Right lung (tissue), 5 donors: ENCODE data around the gene NOS3. TPM values are rescaled to one million over a fixed set of nuclear protein-coding genes. Genes with fewer than 3 reads are reported as not detected.
A peak's percentile ranks its signal among the peaks of the same experiment; 100 is the strongest.

Experiments
- DNase-seq, 2 donors: peaks; one replicate each; pipeline ENCODE4 v3.0.0-alpha.2; 2013
- polyA plus RNA-seq, 5 donors: library from polyadenylated mRNA; unstranded; fragments of 120-200 nt; gene quantifications; one replicate each; pipeline versions ENCODE4 v1.2.1 to v1.2.3, GENCODE V29; 2013; ENCODE audit warnings: inconsistent platforms in 1 of 5, low replicate concordance in 1 of 5; ENCODE audit not compliant: insufficient read length in 5 of 5, insufficient read depth in 1 of 5

NOS3 gene
- polyA plus RNA-seq, 5 donors, result 5.4 to 11.8 (median 7.5) TPM

DNA sequence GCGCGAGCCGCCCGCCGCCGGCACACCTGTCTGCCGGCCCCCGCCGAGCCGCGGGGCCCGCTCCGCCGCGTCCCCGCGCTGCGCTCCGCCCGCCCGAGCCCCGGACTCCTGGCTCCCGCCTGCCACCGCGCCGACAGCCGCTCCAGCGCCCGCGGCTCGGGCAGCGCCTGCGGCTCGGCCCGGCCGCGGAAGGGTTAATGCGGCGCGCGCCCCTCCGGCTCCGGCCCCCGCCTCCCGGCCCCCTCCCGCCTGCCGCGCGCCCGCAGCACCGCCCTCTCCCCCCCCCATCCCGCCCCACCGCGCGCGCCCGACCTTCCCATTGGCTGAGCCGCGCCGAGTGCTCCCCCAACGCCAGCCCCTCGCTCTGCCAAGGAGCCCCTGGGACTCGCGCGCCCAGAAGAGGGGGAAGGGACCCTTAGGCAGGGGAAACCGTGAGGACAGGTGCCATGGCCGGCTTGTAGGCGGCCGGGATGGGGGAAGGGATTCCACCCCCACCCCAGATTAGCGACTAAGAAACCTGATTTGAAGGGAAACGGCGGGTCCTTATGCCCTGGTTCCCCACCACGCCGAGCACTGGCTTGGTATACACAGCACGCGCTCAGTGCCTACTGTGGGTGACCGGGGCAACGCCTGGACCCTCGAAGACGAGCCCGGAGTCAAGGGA lies 12.6 kb upstream of the NOS3 start, which contains the start of gene KCNH2:
Gene KCNH2 (minus strand): TSS at position 196 of the 664 bp plus-strand sequence. CDS start 408 bp downstream, outside the sequence.
- DNase-seq, result no peak

DNA sequence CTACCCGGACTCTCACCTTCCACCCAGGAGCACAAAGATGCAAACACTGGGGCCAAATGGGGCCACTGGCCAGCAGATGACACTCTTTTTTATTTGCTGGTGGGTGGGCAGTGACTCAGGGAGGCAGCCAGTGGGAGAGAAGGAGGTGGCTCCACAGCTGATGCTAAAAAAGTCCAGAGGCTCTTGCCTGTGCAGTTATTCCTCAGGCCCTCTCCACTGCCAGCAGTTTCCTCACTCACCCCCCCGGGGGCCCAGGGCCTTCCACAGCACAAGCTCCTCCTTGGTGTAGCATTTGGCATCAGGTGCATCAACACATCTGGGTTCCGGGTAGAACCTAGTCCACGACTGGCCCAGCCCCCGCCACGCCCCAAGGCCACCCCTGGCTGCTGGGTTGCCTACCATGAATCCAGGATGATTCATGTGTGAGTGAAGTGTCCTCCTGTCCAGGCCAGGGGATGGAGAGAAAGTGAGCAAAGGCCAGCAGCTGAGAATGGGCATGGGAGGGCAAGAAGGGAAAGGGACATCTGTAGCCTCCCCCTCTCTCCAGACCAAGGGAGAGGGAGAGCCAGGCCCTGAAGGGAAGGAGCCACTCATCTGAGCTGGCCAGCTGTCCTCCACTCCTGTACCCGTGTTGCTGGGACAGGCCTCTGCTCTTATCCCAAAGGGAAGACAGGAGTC lies 11.0 kb upstream of the NOS3 start:
- DNase-seq, result no peak

DNA sequence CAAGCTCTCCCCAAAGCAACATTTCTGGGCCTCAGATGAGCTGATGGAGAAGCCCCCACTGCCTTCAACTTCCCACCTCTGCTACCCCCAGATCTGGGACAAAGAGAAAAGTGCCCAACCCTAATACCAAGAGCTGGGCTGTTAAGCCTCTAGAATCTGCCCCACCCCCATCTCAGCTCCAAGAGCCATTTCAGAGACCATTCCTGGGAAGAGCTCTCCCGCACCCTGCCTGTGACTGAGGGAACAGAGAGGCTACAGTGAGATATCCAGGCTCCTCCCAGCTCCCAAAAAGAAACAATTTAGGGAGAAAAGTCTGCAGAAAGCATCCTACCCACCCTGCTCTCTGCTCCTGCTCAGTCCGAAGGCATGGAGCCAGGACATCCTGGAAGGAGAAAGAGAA lies 10.2 kb upstream of the NOS3 start:
- no peak for DNase-seq

DNA sequence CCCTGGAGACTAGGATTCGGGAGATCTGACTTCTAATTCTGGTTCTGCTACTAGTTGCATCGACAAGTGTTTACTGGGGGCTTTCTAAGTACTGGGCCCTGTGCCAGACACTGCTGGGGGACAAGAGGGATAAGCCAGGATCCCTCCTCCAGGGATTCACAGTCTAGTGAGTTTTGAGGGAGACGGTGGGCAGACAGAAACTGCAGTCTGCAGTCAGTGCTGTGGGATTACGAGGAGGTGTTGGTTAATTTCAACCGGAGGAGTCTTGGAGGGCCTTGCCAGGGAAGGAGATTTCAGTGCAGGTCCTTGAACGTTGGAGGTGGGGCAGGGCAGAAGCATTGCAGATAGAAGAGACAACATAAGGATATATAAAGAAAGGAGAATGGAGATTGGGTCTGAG lies 9.2 kb upstream of the NOS3 start:
- no peak for DNase-seq

DNA sequence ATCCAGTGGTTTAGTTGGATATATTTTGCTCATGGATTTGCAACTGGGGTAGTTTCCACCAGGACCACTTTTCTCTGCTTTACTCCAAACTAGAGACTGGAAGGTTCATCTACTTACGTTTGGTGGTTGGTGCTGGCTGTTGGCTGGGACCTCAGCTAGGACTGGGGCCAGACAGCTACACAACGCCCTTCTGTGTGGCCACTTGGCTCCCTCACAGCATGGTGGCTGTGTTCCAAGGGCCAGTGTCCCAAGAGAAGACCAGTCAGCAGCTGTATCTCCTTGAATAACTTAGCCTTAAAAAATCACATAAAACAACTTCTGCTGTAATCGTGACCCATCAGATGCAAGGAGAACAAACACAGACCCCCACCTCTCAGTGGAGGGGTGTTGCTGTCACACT lies 8.5 kb upstream of the NOS3 start:
- no peak for DNase-seq

DNA sequence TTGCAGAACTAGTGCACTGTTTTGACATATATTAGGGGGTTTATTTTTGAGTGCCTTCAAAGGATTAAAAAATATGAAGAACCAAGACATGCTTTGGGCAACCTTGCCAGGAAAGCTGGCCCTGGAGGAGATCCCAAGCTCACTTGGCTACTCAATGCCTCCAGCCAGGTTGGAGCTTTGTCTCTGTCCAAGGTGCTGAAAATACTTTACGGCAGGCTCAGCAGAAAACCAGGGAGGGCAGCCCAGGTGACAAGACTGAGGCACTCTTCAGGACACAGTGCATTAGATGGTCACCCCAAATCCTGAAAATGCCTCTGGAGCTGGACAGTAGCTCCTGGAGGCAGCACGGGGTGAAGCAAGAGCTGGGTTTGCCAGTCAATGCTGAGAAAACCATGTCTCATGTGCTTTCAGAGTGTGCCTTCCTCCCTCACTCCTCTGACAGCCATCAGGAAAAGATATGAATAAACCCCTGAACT lies 6.9 kb upstream of the NOS3 start:
- DNase-seq, result no peak

DNA sequence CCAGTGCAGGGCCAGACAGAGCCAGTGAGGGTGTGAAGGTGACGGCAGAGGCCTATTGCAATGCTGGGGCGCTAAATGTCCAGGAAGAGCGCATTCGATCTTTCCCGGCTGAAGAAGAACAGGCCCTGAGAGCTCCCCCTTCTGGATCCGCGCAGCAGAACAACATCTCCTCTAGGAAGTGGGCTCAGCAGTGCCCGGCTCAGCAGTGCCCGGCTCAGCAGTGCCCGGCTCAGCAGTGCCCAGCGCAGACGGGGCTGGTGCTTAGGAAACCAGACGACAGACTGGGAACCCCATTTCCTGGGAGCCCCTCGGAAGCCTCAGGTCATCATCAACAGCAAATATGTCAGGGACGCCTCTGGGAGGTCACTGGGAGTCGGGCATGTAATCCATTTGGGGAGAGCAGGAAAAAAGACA lies 4.7 kb upstream of the NOS3 start:
- DNase-seq, result no peak

DNA sequence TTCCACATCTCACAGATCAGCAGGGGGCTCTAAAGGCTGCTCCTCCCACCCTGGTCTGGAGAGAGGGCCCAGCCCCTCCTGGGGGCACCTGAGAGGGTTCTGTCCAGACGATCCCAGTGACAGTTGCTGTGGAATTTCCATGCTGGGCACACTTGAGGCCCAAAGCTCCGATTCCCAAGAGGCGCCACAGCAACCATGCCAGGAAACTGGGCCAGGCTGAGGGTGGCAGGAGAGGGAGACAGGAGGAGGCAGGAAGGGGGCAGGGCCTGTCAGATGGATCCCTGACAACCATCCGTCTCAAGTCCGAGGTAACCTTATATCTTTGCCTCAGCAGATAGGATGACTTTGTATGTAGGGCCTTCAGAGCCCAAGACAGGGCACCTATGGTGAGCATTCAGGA lies 4.3 kb upstream of the NOS3 start:
- DNase-seq, result no peak

DNA sequence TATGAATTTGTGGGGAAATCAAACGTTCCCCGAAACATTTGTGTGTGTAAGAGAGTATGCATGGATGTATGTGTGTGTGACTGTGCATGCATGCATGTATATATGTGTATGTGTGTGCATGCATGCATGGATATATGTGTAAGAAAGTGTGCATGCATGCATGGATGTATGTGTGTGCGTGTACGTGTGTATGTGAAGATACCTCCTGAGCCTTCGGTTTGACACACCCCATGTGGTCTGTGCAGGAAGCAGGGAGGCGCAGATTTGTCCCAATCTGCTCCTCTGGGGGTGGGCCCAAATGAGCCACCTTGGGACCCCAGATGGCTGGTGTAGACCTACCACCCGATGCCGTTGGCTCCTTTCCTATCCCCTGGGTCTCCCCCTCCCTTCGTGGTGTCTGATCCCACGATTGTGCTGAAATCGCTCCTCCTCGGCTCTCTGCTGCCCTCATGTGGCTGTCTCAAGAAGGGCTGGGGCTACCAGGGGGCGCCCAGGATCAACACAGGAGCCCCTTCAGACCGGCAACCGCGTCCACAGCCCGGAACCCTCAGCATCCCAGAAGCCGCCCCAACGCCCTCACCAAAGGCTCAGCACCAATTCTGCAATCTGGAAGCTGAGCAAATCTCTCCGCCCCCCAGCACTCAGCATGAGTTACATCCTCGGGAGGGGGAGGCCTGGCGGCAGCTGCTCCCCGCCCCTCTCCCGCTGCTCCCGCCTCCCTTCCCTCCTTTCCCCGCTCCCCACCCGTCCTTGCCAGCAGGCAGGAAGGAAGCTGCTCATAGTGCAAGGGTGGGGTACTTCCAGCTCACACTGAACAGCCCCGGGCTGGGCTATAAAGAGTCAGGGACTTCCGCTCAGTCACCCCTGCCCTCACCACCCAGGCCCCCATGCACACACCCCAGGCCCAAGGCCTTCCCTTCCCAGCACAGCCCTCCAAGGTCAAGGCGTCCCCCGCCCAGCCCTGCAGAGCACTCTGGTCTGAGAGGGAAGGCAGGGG lies 2.3 kb upstream of the NOS3 start:
- peak in 1 of 2 donors; percentile 58 for DNase-seq

DNA sequence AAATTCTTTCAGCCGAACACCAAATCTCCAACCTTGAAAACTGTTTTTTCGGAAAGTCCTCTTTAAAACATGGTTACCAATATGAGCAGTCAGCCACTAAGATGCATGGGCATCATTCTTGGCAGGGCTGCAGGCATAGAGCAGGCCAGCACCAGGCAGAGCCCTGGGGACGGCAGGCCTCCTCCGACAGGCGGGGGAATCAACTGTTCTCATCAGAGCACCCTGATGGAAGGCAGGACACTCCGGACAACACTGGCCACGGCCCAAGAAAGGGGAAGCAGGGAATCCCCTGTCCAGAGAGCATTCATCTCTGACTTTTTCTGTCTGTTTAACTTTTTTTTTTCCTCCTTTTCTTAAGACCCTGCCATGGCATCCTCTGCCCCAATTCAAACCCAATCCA lies 1.4 kb upstream of the NOS3 start:
- no peak for DNase-seq

DNA sequence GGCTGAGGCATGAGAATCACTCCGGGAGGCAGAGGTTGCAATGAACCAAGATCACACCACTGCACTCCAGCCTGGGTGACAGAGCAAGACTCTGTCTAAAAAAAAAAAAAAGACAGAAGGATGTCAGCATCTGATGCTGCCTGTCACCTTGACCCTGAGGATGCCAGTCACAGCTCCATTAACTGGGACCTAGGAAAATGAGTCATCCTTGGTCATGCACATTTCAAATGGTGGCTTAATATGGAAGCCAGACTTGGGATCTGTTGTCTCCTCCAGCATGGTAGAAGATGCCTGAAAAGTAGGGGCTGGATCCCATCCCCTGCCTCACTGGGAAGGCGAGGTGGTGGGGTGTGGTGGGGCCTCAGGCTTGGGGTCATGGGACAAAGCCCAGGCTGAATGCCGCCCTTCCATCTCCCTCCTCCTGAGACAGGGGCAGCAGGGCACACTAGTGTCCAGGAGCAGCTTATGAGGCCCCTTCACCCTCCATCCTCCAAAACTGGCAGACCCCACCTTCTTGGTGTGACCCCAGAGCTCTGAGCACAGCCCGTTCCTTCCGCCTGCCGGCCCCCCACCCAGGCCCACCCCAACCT lies 1.3 kb downstream of the NOS3 start:
- DNase-seq, result no peak

DNA sequence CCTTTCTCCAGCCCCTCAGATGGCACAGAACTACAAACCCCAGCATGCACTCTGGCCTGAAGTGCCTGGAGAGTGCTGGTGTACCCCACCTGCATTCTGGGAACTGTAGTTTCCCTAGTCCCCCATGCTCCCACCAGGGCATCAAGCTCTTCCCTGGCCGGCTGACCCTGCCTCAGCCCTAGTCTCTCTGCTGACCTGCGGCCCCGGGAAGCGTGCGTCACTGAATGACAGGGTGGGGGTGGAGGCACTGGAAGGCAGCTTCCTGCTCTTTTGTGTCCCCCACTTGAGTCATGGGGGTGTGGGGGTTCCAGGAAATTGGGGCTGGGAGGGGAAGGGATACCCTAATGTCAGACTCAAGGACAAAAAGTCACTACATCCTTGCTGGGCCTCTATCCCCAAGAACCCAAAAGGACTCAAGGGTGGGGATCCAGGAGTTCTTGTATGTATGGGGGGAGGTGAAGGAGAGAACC lies 2.1 kb downstream of the NOS3 start:
- no peak for DNase-seq

DNA sequence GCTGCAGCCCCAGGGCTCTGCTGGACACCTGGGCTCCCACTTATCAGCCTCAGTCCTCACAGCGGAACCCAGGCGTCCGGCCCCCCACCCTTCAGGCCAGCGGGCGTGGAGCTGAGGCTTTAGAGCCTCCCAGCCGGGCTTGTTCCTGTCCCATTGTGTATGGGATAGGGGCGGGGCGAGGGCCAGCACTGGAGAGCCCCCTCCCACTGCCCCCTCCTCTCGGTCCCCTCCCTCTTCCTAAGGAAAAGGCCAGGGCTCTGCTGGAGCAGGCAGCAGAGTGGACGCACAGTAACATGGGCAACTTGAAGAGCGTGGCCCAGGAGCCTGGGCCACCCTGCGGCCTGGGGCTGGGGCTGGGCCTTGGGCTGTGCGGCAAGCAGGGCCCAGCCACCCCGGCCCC lies 2.7 kb downstream of the NOS3 start:
- no peak for DNase-seq

DNA sequence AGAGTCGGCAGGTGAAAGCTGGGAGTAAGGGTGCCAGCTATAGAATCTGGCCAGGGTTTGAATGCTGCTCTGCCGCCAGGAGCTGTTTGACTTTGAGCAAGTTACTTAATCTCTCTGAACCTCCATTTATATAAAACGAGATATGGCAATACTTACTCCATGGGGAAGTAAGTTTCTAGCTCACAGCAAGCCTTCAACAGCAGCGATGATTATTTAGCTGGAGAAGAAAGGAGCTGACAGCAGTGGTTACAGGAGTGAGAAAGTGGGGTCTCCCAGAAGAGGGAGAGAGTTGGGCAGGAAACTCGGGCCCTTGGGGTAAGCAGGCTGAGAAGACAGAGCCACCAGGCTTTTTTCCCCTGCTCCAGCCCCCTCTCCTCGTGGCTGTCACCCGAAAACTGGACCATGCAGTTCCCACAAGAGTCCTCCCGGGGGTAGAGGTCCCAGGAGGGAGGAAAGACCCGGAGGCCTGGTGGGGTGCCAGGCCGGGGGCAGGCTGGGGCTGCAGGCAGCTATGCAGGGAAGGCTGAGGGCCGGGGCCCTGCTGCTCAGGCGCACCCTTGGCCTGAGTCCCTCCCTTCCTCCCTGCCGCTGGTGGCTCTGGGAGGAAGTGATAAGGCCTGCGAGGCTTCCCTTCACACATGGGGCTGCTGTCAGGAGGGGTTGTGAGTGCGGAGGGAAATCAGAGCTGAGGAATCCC lies 3.5 kb downstream of the NOS3 start:
- peak; percentile 81 to 82 for DNase-seq

DNA sequence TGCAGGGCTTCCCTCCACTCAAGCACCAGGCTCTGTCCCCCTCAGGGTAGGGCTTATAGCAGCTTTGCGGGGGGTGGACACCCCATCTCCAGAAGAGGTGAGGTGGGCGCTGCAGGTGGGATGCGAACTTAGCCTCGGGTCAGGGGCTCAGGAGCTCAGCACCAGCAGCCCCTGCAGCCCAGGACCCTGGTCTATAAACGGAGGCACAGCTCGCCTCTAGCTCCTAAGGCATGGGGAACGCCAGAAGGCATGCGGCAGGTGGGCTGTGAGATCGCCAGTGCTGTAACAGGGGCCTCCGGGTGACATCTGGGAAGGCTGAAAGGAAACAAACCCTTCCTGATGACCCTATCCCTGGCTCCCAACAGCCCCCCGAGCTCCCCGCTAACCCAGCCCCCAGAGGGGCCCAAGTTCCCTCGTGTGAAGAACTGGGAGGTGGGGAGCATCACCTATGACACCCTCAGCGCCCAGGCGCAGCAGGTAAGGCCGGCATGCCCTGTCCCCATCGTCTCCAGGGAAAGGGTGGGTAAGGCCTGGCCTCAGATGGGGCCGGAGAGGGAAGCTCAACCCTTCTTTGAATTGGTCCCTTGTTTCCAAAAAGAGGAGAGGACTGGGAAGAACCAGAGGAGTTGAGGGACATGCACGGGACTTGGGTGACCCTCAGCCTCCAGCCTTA lies 4.2 kb downstream of the NOS3 start:
- DNase-seq, result no peak

DNA sequence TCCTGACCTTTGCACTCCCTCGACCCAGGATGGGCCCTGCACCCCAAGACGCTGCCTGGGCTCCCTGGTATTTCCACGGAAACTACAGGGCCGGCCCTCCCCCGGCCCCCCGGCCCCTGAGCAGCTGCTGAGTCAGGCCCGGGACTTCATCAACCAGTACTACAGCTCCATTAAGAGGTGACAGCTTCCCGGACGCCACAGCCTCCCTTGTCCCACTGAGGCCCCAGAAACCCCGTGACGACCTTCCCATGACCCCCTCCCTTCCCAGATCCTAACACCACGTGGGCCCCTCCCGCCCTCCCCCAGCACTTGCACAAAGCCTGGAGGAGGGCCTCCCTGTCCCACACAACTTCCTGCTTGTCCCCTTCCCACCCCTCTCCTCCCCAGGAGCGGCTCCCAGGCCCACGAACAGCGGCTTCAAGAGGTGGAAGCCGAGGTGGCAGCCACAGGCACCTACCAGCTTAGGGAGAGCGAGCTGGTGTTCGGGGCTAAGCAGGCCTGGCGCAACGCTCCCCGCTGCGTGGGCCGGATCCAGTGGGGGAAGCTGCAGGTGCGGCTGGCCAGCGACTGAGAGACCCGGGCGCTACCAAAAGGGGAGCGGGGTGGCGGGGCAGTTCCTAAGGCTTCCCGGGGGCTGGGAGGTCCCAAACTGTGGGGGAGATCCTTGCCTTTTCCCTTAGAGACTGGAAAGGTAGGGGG lies 5.7 kb downstream of the NOS3 start:
- DNase-seq, result no peak

DNA sequence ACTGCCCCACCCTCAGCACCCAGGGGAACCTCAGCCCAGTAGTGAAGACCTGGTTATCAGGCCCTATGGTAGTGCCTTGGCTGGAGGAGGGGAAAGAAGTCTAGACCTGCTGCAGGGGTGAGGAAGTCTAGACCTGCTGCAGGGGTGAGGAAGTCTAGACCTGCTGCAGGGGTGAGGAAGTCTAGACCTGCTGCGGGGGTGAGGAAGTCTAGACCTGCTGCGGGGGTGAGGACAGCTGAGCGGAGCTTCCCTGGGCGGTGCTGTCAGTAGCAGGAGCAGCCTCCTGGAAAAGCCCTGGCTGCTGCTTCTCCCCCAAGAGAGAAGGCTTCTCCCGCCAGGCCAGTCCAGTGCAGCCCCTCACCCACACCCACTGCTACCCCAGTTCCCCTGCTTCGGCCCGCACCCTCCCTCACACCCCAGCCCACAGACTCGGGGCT lies 6.3 kb downstream of the NOS3 start:
- DNase-seq, result no peak

DNA sequence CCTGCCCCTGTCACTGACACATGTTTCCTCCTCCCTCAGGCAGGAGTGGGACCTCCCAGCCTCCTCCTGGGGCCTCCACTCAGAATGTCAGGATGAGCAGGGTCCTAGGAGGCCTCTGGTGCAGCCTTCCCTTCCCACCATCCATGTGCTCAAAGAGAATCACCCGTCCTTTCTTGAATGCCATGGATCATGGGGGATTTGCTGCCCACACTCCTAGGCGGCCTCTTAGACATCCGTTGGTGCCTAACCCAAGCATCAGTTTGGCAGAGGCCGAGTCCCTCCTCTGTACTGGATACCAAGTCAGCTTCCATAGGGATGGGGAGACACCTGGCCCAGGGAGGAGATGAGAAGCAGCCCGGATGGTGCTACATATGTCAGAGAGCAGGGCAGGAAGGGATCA lies 7.0 kb downstream of the NOS3 start:
- no peak for DNase-seq

DNA sequence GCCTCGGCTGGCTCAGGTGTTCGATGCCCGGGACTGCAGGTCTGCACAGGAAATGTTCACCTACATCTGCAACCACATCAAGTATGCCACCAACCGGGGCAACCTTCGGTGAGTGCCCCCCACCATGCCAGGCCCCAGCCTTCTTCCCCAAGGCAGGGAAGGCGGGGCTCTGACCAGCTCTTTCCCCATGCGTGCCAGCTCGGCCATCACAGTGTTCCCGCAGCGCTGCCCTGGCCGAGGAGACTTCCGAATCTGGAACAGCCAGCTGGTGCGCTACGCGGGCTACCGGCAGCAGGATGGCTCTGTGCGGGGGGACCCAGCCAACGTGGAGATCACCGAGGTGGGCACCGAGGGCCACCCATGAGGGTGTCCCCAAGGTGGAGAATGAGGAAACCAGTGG lies 7.5 kb downstream of the NOS3 start:
- DNase-seq, result no peak

DNA sequence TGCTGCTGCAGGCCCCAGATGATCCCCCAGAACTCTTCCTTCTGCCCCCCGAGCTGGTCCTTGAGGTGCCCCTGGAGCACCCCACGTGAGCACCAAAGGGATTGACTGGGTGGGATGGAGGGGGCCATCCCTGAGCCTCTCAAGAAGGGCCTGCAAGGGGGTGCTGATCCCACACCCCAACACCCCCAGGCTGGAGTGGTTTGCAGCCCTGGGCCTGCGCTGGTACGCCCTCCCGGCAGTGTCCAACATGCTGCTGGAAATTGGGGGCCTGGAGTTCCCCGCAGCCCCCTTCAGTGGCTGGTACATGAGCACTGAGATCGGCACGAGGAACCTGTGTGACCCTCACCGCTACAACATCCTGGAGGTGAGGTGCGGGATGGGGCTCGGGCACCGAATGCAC lies 8.2 kb downstream of the NOS3 start:
- no peak for DNase-seq
